H1 (cell line): Measurements from ENCODE around the gene ADD3. TPM values are rescaled to one million over a fixed set of nuclear protein-coding genes. Genes with fewer than 3 reads are reported as not detected.
"Not testable (repeated sequence)": the region's sequence is repeated elsewhere in the genome, so short reads cannot be mapped to it uniquely, and the experiment has no call there.

Experiments used
- CTCF ChIA-PET: fragments of 300-600 bp; sonication (Branson Sonifier 250); formaldehyde crosslinking; loops from one replicate; lab custom pipeline; 2021; ENCODE audit not compliant: partially characterized antibody; lab: Charles Lee
- POLR2A ChIA-PET: fragments of 300-600 bp; sonication (Branson Sonifier 250); formaldehyde crosslinking; loops from one replicate; lab custom pipeline; 2021; ENCODE audit warnings: inconsistent platforms; ENCODE audit not compliant: partially characterized antibody; lab: Charles Lee
- DNase-seq, 2 experiments: peaks; one replicate each; pipeline versions ENCODE4 v3.0.0 to v3.0.0-alpha.2; 2010 to 2022; ENCODE audit warnings: low spot score in 2 of 2, low read depth in 1 of 2, mixed read lengths in 1 of 2
- FAIRE-seq: peaks from 2 replicates; lab custom pipeline; 2011; peaks lifted over from hg19 to GRCh38; lab: Jason Lieb, UNC
- H2AFZ ChIP-seq: 2 replicates; pipeline ENCODE4 v1.8.1; 2012; ENCODE audit warnings: low read length, inconsistent platforms
- H2AK5ac ChIP-seq: 2 replicates; pipeline ENCODE4 v1.6.1; 2013; ENCODE audit warnings: low read depth, low read length
- H2BK120ac ChIP-seq: replicated peaks from 2 replicates; pipeline ENCODE3; 2013; ENCODE audit warnings: low read depth, low read length, inconsistent platforms
- H2BK12ac ChIP-seq: 2 replicates; pipeline ENCODE4 v1.6.1; 2013; ENCODE audit warnings: low read depth, low read length
- H2BK15ac ChIP-seq: 2 replicates; pipeline ENCODE4 v1.6.1; 2013; ENCODE audit warnings: low read length
- H2BK20ac ChIP-seq: 2 replicates; pipeline ENCODE4 v1.6.1; 2013; ENCODE audit warnings: low read length
- H2BK5ac ChIP-seq: 2 replicates; pipeline ENCODE4 v1.6.1; 2013; ENCODE audit warnings: low read depth, low read length
- H3K14ac ChIP-seq: 2 replicates; pipeline ENCODE4 v1.6.1; 2013; ENCODE audit warnings: inconsistent platforms; ENCODE audit not compliant: insufficient read length
- H3K18ac ChIP-seq: 2 replicates; pipeline ENCODE4 v1.6.1; 2013; ENCODE audit warnings: low read length; ENCODE audit errors: extremely low read depth
- H3K23ac ChIP-seq: 2 replicates; pipeline ENCODE4 v1.6.1; 2013; ENCODE audit warnings: inconsistent platforms; ENCODE audit not compliant: insufficient read length
- H3K23me2 ChIP-seq: 2 replicates; pipeline ENCODE4 v1.6.1; 2013; ENCODE audit warnings: low read depth, low read length
- H3K27ac ChIP-seq: 2 replicates; pipeline ENCODE4 v1.6.1; 2011; ENCODE audit warnings: low read depth, low read length, inconsistent platforms
- H3K27me3 ChIP-seq, 4 experiments: replicated peaks in 1 of 4; 1 replicate in 1 of 4; 2 replicates in 3 of 4; pipeline versions ENCODE4 v1.6.1 to v1.8.1; 2011 to 2013; ENCODE audit warnings: low read length in 3 of 4, mild to moderate bottlenecking in 3 of 4, inconsistent platforms in 2 of 4, mixed read lengths in 2 of 4, moderate library complexity in 1 of 4; ENCODE audit not compliant: control insufficient read depth in 3 of 4, insufficient read depth in 3 of 4; ENCODE audit errors: extremely low read depth in 1 of 4
- H3K36me3 ChIP-seq, 4 experiments: 2 replicates each; pipeline versions ENCODE4 v1.6.1 to v1.8.1; 2011 to 2013; ENCODE audit warnings: mild to moderate bottlenecking in 4 of 4, low read length in 3 of 4, moderate library complexity in 2 of 4, control low read depth in 1 of 4, inconsistent platforms in 1 of 4; ENCODE audit not compliant: insufficient read depth in 4 of 4, control insufficient read depth in 2 of 4
- H3K4ac ChIP-seq: replicated peaks from 2 replicates; pipeline ENCODE3; 2013; ENCODE audit warnings: low read length, low read depth, mixed read lengths, inconsistent platforms; ENCODE audit not compliant: insufficient read length
- H3K4me1 ChIP-seq, 4 experiments: replicated peaks in 1 of 4; 1 replicate in 1 of 4; 2 replicates in 3 of 4; pipeline versions ENCODE4 v1.6.1 to v1.8.1; 2011 to 2013; ENCODE audit warnings: low read length in 3 of 4, inconsistent platforms in 2 of 4, mixed read lengths in 1 of 4; ENCODE audit not compliant: insufficient read depth in 4 of 4, control insufficient read depth in 3 of 4
- H3K4me2 ChIP-seq, 2 experiments: 2 replicates each; pipeline versions ENCODE4 v1.6.1 to v1.8.1; 2011 to 2013; ENCODE audit warnings: low read depth in 2 of 2, low read length in 2 of 2, control low read depth in 1 of 2, inconsistent platforms in 1 of 2, mild to moderate bottlenecking in 1 of 2; ENCODE audit not compliant: insufficient read depth in 1 of 2
- H3K4me3 ChIP-seq, 4 experiments: fragments of 200-600, 300-600 bp in 1 of 4; sonication (generic), shearing (Covaris generic), sonication (Bioruptor Twin) in 1 of 4; 2 replicates each; pipeline versions ENCODE4 v1.5.1 to v1.8.1; 2011 to 2016; ENCODE audit warnings: low read length in 4 of 4, low read depth in 3 of 4, control low read depth in 2 of 4, inconsistent platforms in 2 of 4, mild to moderate bottlenecking in 2 of 4, mixed read lengths in 1 of 4, moderate library complexity in 1 of 4; ENCODE audit not compliant: insufficient read depth in 2 of 4; ENCODE audit errors: extremely low read depth in 1 of 4
- H3K56ac ChIP-seq: replicated peaks from 2 replicates; pipeline ENCODE3; 2013; ENCODE audit warnings: low read depth, mild to moderate bottlenecking, mixed read lengths, low read length, inconsistent platforms; ENCODE audit not compliant: insufficient read length
- H3K79me1 ChIP-seq: 2 replicates; pipeline ENCODE4 v1.6.1; 2013; ENCODE audit warnings: low read depth, low read length, control low read depth
- H3K79me2 ChIP-seq, 2 experiments: 2 replicates each; pipeline versions ENCODE4 v1.6.1 to v1.8.1; 2012 to 2013; ENCODE audit warnings: low read length in 2 of 2, mild to moderate bottlenecking in 2 of 2, inconsistent platforms in 1 of 2; ENCODE audit not compliant: insufficient read depth in 2 of 2, control insufficient read depth in 1 of 2
- H3K9ac ChIP-seq, 4 experiments: replicated peaks in 1 of 4; 1 replicate in 1 of 4; 2 replicates in 3 of 4; pipeline versions ENCODE4 v1.6.1 to v1.8.1; 2011 to 2013; ENCODE audit warnings: low read depth in 3 of 4, low read length in 3 of 4, control low read depth in 2 of 4, mild to moderate bottlenecking in 2 of 4, moderate library complexity in 2 of 4, inconsistent platforms in 1 of 4; ENCODE audit errors: extremely low read depth in 1 of 4
- H3K9me3 ChIP-seq, 2 experiments: 2 replicates each; pipeline versions ENCODE4 v1.6.1 to v1.8.1; 2012 to 2013; ENCODE audit warnings: mild to moderate bottlenecking in 2 of 2, moderate library complexity in 2 of 2, control low read depth in 1 of 2, inconsistent platforms in 1 of 2, low read depth in 1 of 2, low read length in 1 of 2, mixed read lengths in 1 of 2; ENCODE audit not compliant: insufficient read depth in 2 of 2
- H4K20me1 ChIP-seq, 2 experiments: replicated peaks in 1 of 2; 2 replicates each; pipeline versions ENCODE3 to v1.8.1; 2011 to 2013; ENCODE audit warnings: inconsistent platforms in 2 of 2, low read length in 2 of 2, mild to moderate bottlenecking in 1 of 2; ENCODE audit not compliant: insufficient read depth in 2 of 2, control insufficient read depth in 1 of 2
- H4K5ac ChIP-seq: 2 replicates; pipeline ENCODE4 v1.6.1; 2013; ENCODE audit warnings: low read length, low read depth, mixed read lengths, inconsistent platforms; ENCODE audit not compliant: insufficient read length
- H4K8ac ChIP-seq: 2 replicates; pipeline ENCODE4 v1.8.0; 2013; ENCODE audit warnings: mild to moderate bottlenecking, moderate library complexity, low read length, inconsistent platforms; ENCODE audit not compliant: insufficient read depth; ENCODE audit errors: extremely low read depth
- H4K91ac ChIP-seq: replicated peaks from 2 replicates; pipeline ENCODE3; 2013; ENCODE audit warnings: low read length, mixed read lengths, inconsistent platforms; ENCODE audit not compliant: insufficient read length
- WGBS, 2 experiments: shearing (Covaris generic) in 1 of 2; methylation state at CpG; one replicate each; pipeline versions ENCODE4 v1.1.6 to v1.1.7; 2013 to 2015; ENCODE audit warnings: low lambda C conversion rate in 2 of 2, mixed read lengths in 2 of 2, inconsistent platforms in 1 of 2, low coverage in 1 of 2, missing lambda C conversion rate in 1 of 2; ENCODE audit not compliant: insufficient replicate concordance in 2 of 2, insufficient coverage in 1 of 2, insufficient read length in 1 of 2; ENCODE audit errors: extremely low coverage in 1 of 2, missing lambda C conversion rate in 1 of 2; 5-methylcytosine and 5-hydroxymethylcytosine counted together
- polyA plus RNA-seq, 7 experiments: library from polyadenylated mRNA; depleted of rRNA in 3 of 7; stranded (reverse) in 5 of 7; unstranded in 2 of 7; fragments of >200 nt in 5 of 7; fragments of 200-250 nt in 2 of 7; gene quantifications; 1 replicate in 5 of 7; 2 replicates in 1 of 7; 4 replicates in 1 of 7; pipeline versions ENCODE4 v1.2.1 to v1.2.3, GENCODE V29; 2011 to 2013; ENCODE audit warnings: missing spikeins in 2 of 7, mixed read lengths in 2 of 7
- total RNA-seq: library from RNA; stranded (reverse); fragmentation: NEBNext Ultra II Directional; extraction: Animal tissue kit (Norgen Biotek cat#: 25700); gene quantifications from 2 replicates; pipeline ENCODE4 v1.2.1, GENCODE V29; 2021

The ADD3 gene
- total and polyA plus RNA-seq, 2 of the 8 experiments (the other 6 are each of a cell fraction or from before 2014, with no cell fraction given) = 44.7 to 85.6 TPM

DNA sequence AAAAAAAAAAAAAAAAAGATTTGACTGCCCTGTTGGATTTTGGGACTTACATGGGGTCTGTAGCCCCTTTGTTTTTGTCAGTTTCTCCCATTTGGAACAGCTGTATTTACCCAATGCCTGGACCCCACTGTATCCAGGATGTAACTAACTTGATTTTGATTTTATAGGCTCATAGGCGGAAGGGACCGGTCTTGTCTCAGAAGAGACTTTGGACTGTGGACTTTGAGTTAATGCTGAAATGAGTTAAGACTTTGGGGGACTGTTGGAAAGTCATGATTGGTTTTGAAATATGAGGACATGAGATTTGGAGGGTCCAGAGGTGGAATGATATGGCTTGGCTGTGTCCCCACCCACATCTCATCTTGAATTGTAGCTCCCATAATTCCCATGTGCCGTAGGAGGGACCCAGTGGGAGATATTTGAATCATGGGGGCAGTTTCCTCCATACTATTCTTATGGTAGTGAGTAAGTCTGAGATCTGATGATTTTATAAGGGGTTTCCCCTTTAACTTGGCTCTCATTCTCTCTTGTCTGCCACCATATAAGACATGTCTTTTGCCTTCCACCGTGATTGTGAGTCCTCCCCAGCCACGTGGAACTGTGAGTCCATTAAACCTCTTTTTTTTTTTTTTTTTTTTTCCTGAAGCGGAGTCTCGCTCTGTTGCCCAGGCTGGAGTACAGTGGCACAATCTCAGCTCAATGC, 42.3 kb downstream of the ADD3 start:
- H3K23me2 ChIP-seq, H2BK120ac ChIP-seq, H2BK15ac ChIP-seq, H4K91ac ChIP-seq, H3K14ac ChIP-seq, H3K9ac ChIP-seq, H3K56ac ChIP-seq, H3K23ac ChIP-seq, H3K36me3 ChIP-seq, H3K4me3 ChIP-seq, POLR2A ChIA-PET, H4K8ac ChIP-seq, H3K4ac ChIP-seq, H3K4me2 ChIP-seq, H2BK20ac ChIP-seq, H3K27me3 ChIP-seq, H3K27ac ChIP-seq, H3K4me1 ChIP-seq, H4K20me1 ChIP-seq, H3K18ac ChIP-seq, H2BK5ac ChIP-seq, H3K79me1 ChIP-seq, H4K5ac ChIP-seq, H2AK5ac ChIP-seq, DNase-seq, H2BK12ac ChIP-seq, H2AFZ ChIP-seq, FAIRE-seq: not testable (repeated sequence)
- Histone ChIP-seq H3K79me2 (peaks cover 0 to 54% of the 10 kb centered on the region in 2 experiments; a peak in 2 of 4 replicates), H3K9me3 (peaks cover 8 to 15% of the 10 kb centered on the region in 2 experiments)
- CTCF ChIA-PET = interaction anchor here (1.0 to 1.4 kb wide), 2 partner anchors 11 to 15 kb away, joined by 3 to 4 read pairs; no protein-coding TSS in a partner anchor
- WGBS, 2 experiments = 94% methylated on average over 6 of the region's 7 CpGs; no CpG with 5 or more reads in 1 of the 2 experiments
